A549 (cell line): ENCODE measurements around the gene SPTBN5. TPM values are rescaled to one million over a fixed set of nuclear protein-coding genes. Genes with fewer than 3 reads are reported as not detected.

Experiments used
- ATAC-seq, 2 experiments: fragments of 200-7000 bp in 1 of 2; fragments of >200 bp in 1 of 2; cut with Nextera tagmentation in 1 of 2; cut with Tn5 transposase in 1 of 2; 3 replicates each; pipeline versions ENCODE4 v1.8.0 to v1.9.1; 2018 to 2020; ENCODE audit warnings: mild to moderate bottlenecking in 1 of 2, moderate library complexity in 1 of 2
- CTCF ChIA-PET: fragments of 300-600 bp; sonication (Branson Sonifier 250); formaldehyde crosslinking; extraction: SDS; loops from one replicate; lab custom pipeline; 2021; ENCODE audit warnings: antibody characterized with exemption, inconsistent platforms; lab: Yijun Ruan, JAX
- POLR2A ChIA-PET: fragments of 350-600 bp; formaldehyde crosslinking; extraction: SDS; loops from one replicate; lab custom pipeline; 2021; ENCODE audit warnings: antibody characterized with exemption, inconsistent platforms; lab: Yijun Ruan, JAX
- DNase-seq, 2 experiments: peaks; one replicate each; pipeline versions ENCODE4 v3.0.0 to v3.0.0-alpha.2; 2011 to 2016; ENCODE audit warnings: low read depth in 1 of 2, low spot score in 1 of 2
- FAIRE-seq: peaks from 2 replicates; lab custom pipeline; 2011; peaks lifted over from hg19 to GRCh38; lab: Jason Lieb, UNC
- H3K27ac ChIP-seq, 2 experiments: fragments of >200 bp; sonication (Bioruptor Twin); formaldehyde crosslinking; 3 replicates each; pipeline ENCODE4 v1.5.1; 2016 to 2017
- H3K4me1 ChIP-seq: fragments of >200 bp; sonication (Bioruptor Twin); formaldehyde crosslinking; 3 replicates; pipeline ENCODE4 v1.6.1; 2016
- H3K4me2 ChIP-seq: fragments of >200 bp; sonication (Bioruptor Twin); formaldehyde crosslinking; 3 replicates; pipeline ENCODE4 v1.6.1; 2016
- H3K4me3 ChIP-seq: fragments of >200 bp; sonication (Bioruptor Twin); formaldehyde crosslinking; 3 replicates; pipeline ENCODE4 v1.5.1; 2016
- H3K9me3 ChIP-seq: fragments of >200 bp; sonication (Bioruptor Twin); formaldehyde crosslinking; 3 replicates; pipeline ENCODE4 v1.6.1; 2016
- FOXS1 ChIP-seq: fragments of 250-450 bp; sonication (Bioruptor Pico); IDR thresholded peaks from 2 replicates; pipeline ENCODE4 v1.5.0; 2020; ENCODE audit warnings: mild to moderate bottlenecking, moderate library complexity
- HEYL ChIP-seq: fragments of 250-450 bp; sonication (Bioruptor Pico); IDR thresholded peaks from 2 replicates; pipeline ENCODE4 v1.8.0; 2021; ENCODE audit warnings: mild to moderate bottlenecking, moderate library complexity
- JUN ChIP-seq, 2 experiments: fragments of >200 bp; sonication (Bioruptor Twin); formaldehyde crosslinking; IDR thresholded peaks; 2 replicates in 1 of 2; 3 replicates in 1 of 2; pipeline ENCODE4 v1.6.1; 2016 to 2017
- KDM1A ChIP-seq: fragments of 200-600 bp; sonication (generic); IDR thresholded peaks from 2 replicates; pipeline ENCODE4 v1.6.1; 2016; ENCODE audit warnings: low read depth, mild to moderate bottlenecking
- MAFK ChIP-seq: fragments of 450-650 bp; IDR thresholded peaks from 2 replicates; pipeline ENCODE4 v1.6.1; 2014; ENCODE audit not compliant: partially characterized antibody
- NFE2L2 ChIP-seq: fragments of 150-350 bp; conservative IDR thresholded peaks from 2 replicates; pipeline ENCODE4 v1.6.1; 2014; ENCODE audit warnings: low read length
- RAD21 ChIP-seq, 2 experiments: fragments of >200 bp in 1 of 2; sonication (Bioruptor Twin) in 1 of 2; formaldehyde crosslinking in 1 of 2; IDR thresholded peaks in 1 of 2; conservative IDR thresholded peaks in 1 of 2; 2 replicates in 1 of 2; 3 replicates in 1 of 2; pipeline ENCODE4 v1.6.1; 2012 to 2018; ENCODE audit warnings: inconsistent platforms in 1 of 2
- SMC3 ChIP-seq: fragments of >200 bp; sonication (Bioruptor Twin); formaldehyde crosslinking; IDR thresholded peaks from 3 replicates; pipeline ENCODE4 v1.6.1; 2018; ENCODE audit warnings: inconsistent platforms
- SREBF2 ChIP-seq: fragments of 450-650 bp; IDR thresholded peaks from 2 replicates; pipeline ENCODE4 v1.6.1; 2014; ENCODE audit warnings: mild to moderate bottlenecking, moderate library complexity
- WGBS: methylation state at CpG from one replicate; pipeline ENCODE4 v1.1.6; 2017; ENCODE audit errors: missing lambda C conversion rate; 5-methylcytosine and 5-hydroxymethylcytosine counted together
- polyA plus RNA-seq, 4 experiments: library from polyadenylated mRNA; depleted of rRNA in 3 of 4; stranded (reverse); fragments of >200 nt; fragmentation: RNase III in 1 of 4; extraction: RNeasy Plus Mini Kit Qiagen cat#74134 plus additional on column Dnase treatment in 1 of 4; gene quantifications; 2 replicates in 3 of 4; 3 replicates in 1 of 4; pipeline ENCODE4 v1.2.3, GENCODE V29; 2011 to 2017
- TF ChIP-seq, protein P1 (sequence below): fragments of 200-600 bp; sonication (generic); IDR thresholded peaks from 2 replicates; pipeline ENCODE4 v1.6.1; 2016; ENCODE audit warnings: antibody characterized with exemption, mild to moderate bottlenecking, moderate library complexity
- TF ChIP-seq, protein P2 (sequence below): fragments of 150-350 bp; IDR thresholded peaks from 2 replicates; pipeline ENCODE4 v1.6.1; 2014; ENCODE audit warnings: low read depth, mild to moderate bottlenecking, low read length
- TF ChIP-seq, protein P3 (sequence below): fragments of >200 bp; sonication (Bioruptor Twin); formaldehyde crosslinking; IDR thresholded peaks from 3 replicates; pipeline ENCODE4 v1.5.1; 2016
- TF ChIP-seq, protein P4 (sequence below): fragments of 250-450 bp; sonication (Bioruptor Pico); IDR thresholded peaks from 2 replicates; pipeline ENCODE4 v1.5.0; 2021; ENCODE audit warnings: mild to moderate bottlenecking, moderate library complexity, borderline replicate concordance

SPTBN5 gene
- polyA plus RNA-seq, 2 of the 4 experiments (the other 2 are of a cell fraction) = 0.05 to 0.17 TPM

DNA sequence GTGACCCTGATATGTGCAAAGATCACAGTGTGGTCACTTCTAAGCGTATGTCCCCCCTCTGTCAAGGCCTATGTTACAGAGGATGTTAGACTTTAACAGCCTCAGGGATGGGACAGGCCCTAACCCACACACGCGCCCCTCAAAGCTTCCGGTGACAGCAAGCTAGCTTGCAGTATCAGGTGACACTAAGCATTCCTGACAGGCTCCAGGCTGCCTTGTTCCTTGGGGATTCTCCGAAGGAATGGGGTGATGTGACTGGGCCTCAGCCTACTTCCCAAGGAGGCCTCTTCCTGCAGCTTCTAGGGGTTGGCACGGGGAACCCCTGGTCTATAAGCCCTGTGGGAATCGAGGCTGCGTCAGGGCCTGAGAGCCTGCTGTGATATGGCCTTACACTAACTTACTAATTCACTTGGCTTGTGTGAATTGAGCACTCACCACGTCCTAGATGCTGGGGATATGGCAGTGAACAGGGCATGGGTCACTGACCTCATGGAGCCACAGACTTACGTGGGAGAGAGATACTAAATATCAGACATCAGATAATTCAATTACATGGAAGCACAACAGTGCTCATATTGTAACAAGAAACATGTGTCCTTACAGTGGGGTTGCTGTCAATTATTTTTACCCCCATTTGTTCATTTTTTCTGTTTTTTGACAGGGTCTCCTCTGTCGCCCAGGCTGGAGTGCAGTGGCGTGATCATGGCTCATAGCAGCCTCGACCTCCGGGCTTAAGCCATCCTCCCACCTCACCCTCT is 11.4 kb upstream of the SPTBN5 start:
- H3K4me1 ChIP-seq = 0 out of 3 replicates have a peak, but pooled peaks cover 5% of the 10 kb centered on the region
- TF ChIP-seq, protein P1, sequence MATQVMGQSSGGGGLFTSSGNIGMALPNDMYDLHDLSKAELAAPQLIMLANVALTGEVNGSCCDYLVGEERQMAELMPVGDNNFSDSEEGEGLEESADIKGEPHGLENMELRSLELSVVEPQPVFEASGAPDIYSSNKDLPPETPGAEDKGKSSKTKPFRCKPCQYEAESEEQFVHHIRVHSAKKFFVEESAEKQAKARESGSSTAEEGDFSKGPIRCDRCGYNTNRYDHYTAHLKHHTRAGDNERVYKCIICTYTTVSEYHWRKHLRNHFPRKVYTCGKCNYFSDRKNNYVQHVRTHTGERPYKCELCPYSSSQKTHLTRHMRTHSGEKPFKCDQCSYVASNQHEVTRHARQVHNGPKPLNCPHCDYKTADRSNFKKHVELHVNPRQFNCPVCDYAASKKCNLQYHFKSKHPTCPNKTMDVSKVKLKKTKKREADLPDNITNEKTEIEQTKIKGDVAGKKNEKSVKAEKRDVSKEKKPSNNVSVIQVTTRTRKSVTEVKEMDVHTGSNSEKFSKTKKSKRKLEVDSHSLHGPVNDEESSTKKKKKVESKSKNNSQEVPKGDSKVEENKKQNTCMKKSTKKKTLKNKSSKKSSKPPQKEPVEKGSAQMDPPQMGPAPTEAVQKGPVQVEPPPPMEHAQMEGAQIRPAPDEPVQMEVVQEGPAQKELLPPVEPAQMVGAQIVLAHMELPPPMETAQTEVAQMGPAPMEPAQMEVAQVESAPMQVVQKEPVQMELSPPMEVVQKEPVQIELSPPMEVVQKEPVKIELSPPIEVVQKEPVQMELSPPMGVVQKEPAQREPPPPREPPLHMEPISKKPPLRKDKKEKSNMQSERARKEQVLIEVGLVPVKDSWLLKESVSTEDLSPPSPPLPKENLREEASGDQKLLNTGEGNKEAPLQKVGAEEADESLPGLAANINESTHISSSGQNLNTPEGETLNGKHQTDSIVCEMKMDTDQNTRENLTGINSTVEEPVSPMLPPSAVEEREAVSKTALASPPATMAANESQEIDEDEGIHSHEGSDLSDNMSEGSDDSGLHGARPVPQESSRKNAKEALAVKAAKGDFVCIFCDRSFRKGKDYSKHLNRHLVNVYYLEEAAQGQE = no peak
- no peak for TF ChIP-seq JUN (IDR thresholded peaks at IDR 0.05)
- WGBS = 84% methylated on average over 14 of the region's 14 CpGs
- no peak for DNase-seq
- FAIRE-seq = no peak
- H3K4me3 ChIP-seq = no peak overlapping the region
- H3K9me3 ChIP-seq = no peaks in the 10 kb centered on the region
- H3K4me2 ChIP-seq = no peak overlapping the region
- ChIA-PET POLR2A (interaction anchor here (1.0 to 1.4 kb wide), 2 partner anchors 67 to 131 kb away, joined by 3 to 4 read pairs; partner anchors contain the start of genes EHD4 and MAPKBP1), CTCF (interaction anchor here (0.7 to 2.4 kb wide), 37 partner anchors 10 to 439 kb away, joined by 3 to 25 read pairs (median 4); partner anchors contain the start of genes JMJD7, MAPKBP1, PLA2G4B and SPTBN5)
- ATAC-seq = peak; percentile 18 to 31; a peak in 3 of 6 replicates
- 0 out of 6 replicates have a peak overlapping the region, but pooled peaks of 1 of the 2 experiments have one; percentile 41 for H3K27ac ChIP-seq

DNA sequence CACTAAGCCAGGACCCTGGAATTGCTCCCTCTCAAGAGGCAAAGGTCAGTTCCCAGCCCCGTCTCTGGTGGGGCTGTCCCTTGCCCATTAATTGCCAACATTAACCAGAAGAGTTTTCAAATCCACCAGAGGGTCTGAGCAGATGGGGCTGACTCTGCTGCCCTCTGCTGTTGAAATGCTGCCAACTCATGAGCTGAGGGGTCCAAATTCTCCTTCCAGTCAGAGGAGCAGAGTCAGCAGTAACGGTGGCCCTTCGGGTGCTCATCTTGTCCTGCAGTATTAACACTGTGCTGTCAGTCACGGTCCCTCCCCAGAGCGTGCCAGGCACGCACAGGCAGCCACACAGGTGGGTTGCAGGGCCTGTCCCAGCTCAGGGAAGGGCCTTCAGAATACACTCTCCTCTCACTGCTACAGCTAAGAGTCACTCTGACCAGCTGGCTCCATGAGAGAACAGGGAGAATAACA is 10.7 kb upstream of the SPTBN5 start:
- DNase-seq (peak; percentile 58 to 80), ATAC-seq (peak; percentile 91 to 95), FAIRE-seq (no peak)
- 0% methylated on average over 3 of the region's 6 CpGs for WGBS
- Histone ChIP-seq H3K27ac (0 out of 6 replicates have a peak overlapping the region, but pooled peaks of 1 of the 2 experiments have one; percentile 41), H3K9me3 (no peaks in the 10 kb centered on the region), H3K4me3 (no peak overlapping the region), H3K4me1 (0 out of 3 replicates have a peak, but pooled peaks cover 5% of the 10 kb centered on the region), H3K4me2 (no peak overlapping the region)
- TF ChIP-seq, protein P2, sequence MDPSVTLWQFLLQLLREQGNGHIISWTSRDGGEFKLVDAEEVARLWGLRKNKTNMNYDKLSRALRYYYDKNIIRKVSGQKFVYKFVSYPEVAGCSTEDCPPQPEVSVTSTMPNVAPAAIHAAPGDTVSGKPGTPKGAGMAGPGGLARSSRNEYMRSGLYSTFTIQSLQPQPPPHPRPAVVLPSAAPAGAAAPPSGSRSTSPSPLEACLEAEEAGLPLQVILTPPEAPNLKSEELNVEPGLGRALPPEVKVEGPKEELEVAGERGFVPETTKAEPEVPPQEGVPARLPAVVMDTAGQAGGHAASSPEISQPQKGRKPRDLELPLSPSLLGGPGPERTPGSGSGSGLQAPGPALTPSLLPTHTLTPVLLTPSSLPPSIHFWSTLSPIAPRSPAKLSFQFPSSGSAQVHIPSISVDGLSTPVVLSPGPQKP = no peak
- peak; percentile 75 to 77 for TF ChIP-seq RAD21 (conservative IDR thresholded peaks at IDR 0.05 in 1 of 2, IDR thresholded peaks at IDR 0.05 in 1 of 2)
- no peak for TF ChIP-seq KDM1A
- peak; percentile 94 for TF ChIP-seq MAFK
- peak; percentile 66 for TF ChIP-seq SMC3
- TF ChIP-seq, protein P3, sequence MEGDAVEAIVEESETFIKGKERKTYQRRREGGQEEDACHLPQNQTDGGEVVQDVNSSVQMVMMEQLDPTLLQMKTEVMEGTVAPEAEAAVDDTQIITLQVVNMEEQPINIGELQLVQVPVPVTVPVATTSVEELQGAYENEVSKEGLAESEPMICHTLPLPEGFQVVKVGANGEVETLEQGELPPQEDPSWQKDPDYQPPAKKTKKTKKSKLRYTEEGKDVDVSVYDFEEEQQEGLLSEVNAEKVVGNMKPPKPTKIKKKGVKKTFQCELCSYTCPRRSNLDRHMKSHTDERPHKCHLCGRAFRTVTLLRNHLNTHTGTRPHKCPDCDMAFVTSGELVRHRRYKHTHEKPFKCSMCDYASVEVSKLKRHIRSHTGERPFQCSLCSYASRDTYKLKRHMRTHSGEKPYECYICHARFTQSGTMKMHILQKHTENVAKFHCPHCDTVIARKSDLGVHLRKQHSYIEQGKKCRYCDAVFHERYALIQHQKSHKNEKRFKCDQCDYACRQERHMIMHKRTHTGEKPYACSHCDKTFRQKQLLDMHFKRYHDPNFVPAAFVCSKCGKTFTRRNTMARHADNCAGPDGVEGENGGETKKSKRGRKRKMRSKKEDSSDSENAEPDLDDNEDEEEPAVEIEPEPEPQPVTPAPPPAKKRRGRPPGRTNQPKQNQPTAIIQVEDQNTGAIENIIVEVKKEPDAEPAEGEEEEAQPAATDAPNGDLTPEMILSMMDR = peak; percentile 71
- ChIA-PET POLR2A (interaction anchor here (1.0 to 1.4 kb wide), 2 partner anchors 68 to 131 kb away, joined by 3 to 4 read pairs; partner anchors contain the start of genes EHD4 and MAPKBP1), CTCF (interaction anchor here (0.7 to 2.4 kb wide), 37 partner anchors 10 to 438 kb away, joined by 3 to 25 read pairs (median 4); partner anchors contain the start of genes JMJD7, MAPKBP1, PLA2G4B and SPTBN5)

DNA sequence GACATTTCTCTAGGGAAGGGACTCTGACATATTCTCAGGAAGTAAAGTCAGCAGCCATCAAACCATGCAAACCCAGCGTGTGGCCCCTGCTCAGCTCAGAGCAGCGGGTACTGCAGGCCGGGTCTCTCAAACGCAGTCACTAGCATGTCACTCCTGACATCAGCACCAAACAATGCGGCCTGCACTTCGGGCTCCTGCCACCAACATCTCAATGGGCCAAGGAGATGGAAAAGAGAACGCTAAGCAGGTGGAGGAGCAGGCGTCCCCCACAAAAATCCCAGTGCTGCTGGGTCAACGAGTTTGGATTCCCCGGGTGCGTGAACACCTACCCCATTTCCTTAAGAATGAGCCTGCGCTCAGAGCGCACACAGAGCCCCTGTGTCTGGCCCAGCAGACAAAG is 9.9 kb upstream of the SPTBN5 start:
- Histone ChIP-seq H3K4me1 (0 out of 3 replicates have a peak, but pooled peaks cover 5% of the 10 kb centered on the region), H3K27ac (no peak overlapping the region)
- no peak for ATAC-seq
- POLR2A ChIA-PET = interaction anchor here (1.4 kb wide), 1 partner anchor 130 kb away, joined by 3 read pairs; the partner anchor contains the start of gene MAPKBP1
- no peak for TF ChIP-seq FOXS1
- no peak for TF ChIP-seq NFE2L2
- no peak for TF ChIP-seq HEYL (CRISPR knock-in tag)
- TF ChIP-seq, protein P4, sequence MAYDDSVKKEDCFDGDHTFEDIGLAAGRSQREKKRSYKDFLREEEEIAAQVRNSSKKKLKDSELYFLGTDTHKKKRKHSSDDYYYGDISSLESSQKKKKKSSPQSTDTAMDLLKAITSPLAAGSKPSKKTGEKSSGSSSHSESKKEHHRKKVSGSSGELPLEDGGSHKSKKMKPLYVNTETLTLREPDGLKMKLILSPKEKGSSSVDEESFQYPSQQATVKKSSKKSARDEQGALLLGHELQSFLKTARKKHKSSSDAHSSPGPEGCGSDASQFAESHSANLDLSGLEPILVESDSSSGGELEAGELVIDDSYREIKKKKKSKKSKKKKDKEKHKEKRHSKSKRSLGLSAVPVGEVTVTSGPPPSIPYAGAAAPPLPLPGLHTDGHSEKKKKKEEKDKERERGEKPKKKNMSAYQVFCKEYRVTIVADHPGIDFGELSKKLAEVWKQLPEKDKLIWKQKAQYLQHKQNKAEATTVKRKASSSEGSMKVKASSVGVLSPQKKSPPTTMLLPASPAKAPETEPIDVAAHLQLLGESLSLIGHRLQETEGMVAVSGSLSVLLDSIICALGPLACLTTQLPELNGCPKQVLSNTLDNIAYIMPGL (CRISPR knock-in tag) = no peak
- TF ChIP-seq SREBF2 = no peak
- TF ChIP-seq, protein P2 = no peak
- TF ChIP-seq, all 56 proteins: peak for 0
- DNase-seq = no peak
- 96% methylated on average over 8 of the region's 13 CpGs for WGBS
- CTCF ChIA-PET = interaction anchor here (0.7 to 2.4 kb wide), 15 partner anchors 10 to 437 kb away, joined by 3 to 25 read pairs (median 7); partner anchors contain the start of genes MAPKBP1 and SPTBN5
- H3K4me2 ChIP-seq = no peak overlapping the region
- H3K4me3 ChIP-seq = no peak overlapping the region
- H3K9me3 ChIP-seq = no peaks in the 10 kb centered on the region
- no peak for FAIRE-seq
